ENCODE results near the gene PLAC9.
A peak's percentile ranks its signal among the peaks of the same experiment; 100 is the strongest.

The PLAC9 gene

DNA sequence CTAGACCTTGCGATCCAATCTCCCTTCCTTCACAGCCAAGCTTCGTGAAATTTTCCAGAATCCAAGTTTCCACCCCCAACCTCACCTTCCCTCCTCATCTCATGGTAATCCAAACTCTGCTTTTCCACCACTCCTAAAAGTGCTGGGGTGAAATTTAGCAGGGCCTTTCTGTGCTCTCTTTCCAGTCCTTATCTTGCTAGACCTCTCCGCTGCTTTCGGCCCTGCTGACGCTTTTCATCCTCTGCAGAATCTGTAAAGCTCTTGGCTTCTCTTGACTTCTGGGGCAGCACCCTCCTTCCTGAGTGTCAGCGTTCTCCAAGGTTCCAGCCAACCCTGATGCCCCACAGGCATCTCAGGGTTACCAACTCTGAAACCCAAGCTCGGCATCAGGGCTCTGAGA, 7.7 kb downstream of the PLAC9 start:
- no peak for DNase-seq

DNA sequence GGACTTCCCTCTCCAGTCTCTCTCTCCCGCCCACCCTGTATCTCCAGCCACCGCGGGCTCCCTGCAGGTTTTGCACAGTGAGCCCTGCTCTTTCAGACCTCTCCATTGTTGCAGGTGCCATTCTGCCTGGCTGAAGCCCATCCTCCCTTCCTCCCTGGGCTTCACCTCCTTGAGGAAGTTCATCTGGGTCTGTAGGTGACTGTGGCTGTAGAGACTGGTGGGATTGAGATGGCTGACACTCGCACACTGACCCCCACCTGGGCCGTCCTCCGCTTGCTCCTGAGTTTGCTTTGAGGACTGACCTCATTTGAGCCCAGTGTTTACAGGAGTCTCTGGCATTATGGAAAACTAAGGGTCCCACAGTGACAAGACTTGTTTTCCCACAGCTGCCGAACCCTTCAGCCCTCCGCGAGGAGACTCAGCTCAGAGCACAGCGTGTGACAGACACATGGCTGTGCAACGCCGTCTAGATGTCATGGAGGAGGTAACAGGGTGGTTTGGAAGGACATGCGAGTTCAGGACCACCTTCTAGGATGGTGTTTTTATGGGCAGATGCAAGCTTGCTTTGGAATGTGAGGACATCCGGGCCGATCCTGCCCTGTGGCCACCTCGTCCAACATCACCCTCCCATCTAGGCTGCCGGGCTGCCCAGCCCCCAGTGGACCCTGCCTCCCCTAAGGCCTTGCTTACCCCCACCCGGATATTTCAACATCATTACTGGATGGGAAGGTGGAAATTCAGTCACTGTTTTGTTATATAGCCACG, 9.3 kb downstream of the PLAC9 start:
- DNase-seq: no peak

DNA sequence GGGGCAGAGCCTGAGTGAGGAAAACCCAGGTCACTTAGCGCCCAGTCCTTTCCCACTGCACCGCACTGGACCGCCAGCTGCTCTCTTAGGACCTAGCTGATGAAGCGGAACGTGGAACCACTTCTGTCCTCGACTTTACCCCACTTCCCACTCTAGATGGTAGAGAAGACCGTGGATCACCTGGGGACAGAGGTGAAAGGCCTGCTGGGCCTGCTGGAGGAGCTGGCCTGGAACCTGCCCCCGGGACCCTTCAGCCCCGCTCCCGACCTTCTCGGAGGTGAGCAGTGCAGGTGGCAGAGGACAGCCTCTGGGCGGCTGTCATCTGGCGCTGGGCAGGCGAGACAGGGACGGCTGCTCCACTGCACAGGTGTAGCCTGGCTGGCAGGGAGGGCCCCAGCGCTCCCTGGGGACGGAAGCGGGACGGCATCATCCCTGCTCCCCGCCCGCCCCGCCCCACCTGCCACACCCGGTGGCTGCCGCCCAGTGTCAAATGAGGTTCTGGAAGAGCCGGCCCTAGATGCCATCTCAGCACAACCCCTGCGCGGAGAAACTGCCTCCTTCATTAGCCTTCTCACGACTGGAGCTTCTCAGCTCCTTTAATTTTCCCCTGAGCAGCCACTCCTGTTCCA, 11.7 kb downstream of the PLAC9 start:
- peak in 1 of 3 donors; percentile 16 for DNase-seq

DNA sequence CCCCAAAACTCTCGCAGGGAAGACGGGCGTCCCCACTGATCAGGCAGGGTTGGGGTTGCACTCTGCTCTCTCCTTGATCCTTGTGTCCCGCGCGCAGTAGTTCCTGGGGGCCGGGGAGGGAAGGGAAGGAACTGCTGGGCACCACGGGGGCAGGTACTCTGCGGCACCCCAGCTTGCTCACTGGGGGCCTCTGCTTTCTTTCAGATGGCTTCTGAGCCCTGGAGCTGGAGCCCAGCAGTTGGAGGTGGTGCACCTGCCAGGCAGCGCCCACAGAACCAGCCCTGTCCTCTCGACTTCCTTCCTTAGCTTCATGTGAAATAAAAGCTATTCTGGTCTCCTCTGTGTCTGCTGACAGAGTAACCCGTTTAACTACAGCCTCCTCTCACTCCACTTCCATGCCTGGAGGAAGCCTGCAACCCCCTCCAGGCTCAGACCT, 12.2 kb downstream of the PLAC9 start:
- DNase-seq: peak in 1 of 3 donors; percentile 24

DNA sequence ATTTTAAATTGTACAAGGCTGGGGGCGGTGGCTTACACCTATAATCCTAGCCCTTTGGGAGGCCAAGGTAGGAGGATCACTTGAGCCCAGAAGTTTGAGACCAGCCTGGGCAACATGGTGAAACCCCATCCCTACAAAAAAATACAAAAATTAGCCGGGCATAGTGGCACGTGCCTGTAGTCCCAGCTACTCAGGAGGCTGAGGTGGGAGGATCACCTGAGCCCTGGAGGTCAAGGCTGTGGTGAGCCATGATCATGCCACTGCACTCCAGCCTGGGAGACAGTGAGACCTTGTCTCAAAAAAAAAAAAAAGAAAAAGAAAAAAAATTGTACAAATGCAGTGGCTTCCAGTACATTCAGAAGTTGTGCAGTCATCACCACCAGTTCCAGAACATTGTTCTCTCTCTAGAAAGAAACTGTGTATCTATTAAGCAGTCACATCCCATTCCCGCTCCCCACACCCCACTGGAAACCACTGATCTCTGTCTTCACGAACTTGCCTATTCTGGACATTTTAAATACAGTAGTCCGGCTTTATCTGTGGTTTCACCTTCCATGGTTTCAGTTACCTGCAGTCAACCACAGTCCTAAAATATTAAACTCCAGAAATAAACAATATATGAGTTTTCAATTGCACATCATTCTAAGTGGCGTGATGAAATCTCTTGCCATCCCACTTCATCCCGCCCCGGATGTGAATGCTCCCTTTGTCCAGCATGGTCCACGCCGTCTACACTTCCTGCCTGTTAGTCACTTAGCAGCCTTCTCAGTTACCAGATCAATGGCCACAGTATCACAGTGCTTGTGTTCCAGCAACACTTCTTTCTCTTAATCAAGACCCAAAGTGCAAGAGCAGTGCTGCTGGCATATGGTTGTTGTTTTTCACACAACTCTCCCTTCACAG, 13.1 kb downstream of the PLAC9 start:
- peak; percentile 22 to 37 (median 32) for DNase-seq

DNA sequence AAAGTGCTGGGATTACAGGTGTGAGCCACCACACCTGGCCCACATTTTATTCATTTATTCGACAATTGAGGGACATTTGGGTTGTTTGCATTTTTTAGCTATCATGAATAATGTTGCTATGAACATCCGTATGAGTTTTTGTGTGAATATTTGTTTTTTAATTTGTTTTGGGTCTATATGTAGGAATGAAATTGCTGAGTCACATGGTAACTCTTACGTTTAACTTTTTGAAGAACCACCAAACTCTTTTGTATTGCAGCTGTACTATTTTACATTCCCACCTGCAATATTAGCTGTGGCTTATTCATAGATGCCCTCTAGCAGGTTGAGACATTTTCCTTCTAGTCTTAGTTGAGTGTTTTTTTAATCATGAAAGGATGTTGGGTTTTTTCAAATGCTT, 14.4 kb downstream of the PLAC9 start:
- DNase-seq: no peak

DNA sequence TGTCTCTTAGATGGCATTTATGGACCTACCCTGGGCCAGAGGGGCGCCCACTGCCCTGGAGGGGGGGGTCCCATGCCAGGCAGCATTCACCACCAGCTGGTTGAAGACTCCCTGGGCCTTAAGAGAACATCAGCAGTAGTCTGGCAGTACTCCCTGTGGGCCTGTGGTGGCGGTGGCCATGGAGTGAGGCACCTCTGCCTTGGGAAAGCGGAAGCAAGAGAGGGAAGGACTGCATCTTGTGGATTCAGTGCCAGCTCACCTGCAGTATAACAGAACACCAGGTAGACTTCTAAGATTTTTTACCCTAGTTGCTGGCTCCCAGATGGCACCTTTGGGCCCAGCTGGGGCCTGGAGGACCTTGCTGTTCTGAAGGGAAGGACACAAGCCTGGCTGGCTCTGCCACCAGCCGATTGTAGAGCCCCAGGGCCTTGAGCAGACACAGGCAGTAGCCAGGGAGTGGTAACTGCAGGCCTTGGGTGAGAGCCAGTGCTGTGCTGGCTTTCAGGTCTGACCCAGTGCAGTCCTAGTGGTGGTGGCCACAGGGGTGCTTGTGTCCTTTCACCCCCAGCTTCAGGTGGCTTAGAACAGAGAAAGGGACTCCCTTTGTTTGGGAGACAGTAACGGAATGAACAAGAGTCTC, 15.8 kb downstream of the PLAC9 start:
- DNase-seq: no peak

DNA sequence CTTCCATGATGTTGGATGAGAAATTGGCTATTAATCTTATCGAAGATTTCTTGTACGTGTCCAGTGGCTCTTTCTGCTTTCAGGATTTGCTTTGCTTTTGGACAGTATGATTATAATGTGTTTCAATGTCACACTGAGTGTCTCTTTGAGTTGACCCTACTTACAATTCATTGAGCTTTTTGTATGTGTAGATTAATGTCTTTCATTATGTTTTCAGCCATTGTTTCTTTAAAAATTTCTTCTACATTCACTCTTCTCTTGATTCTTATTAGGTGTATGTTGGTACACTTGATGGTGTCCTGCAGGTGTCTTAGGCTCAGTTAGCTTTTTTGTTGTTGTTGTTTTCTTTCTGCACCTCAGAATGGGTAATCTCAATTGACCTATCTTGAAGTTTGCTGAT, 16.6 kb downstream of the PLAC9 start:
- DNase-seq: no peak

DNA sequence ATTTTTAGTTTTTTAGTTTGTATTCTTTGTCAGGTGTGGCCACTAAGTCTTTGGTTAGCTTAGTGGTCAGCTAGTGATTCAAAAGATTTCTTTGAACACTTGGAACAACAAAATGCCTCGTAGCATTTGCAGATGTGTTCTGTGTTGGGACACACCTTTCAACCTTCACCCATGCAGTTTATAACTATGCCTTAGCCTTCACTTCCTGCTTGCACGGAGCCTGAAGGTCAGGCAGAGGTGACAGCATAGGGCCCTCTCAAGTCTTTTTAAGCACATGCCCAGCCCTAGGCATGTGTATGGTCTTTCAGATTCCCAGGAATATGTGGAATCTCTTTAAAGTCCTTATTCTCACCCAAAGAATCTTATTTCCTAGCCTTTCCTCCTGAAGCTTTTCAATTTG, 17.6 kb downstream of the PLAC9 start:
- no peak for DNase-seq

DNA sequence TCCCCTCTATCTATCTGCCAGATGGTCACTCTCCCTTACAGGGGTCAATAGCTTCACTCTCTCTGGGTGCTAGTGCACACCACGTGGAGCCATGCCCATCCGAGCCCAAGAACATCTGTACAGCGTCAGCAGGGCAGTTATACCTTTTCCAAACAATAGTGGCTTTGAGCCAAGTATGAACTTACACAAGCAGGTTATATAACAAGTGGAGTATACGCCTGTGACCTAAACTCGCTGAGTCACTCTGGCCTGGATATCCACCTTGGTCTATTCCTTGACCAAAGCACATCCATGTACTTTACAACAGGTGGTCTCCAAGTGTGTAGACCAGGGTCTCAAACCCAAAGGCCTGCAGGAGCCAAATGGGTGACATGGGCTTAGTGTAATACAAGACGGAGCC, 20.3 kb downstream of the PLAC9 start:
- DNase-seq: no peak

DNA sequence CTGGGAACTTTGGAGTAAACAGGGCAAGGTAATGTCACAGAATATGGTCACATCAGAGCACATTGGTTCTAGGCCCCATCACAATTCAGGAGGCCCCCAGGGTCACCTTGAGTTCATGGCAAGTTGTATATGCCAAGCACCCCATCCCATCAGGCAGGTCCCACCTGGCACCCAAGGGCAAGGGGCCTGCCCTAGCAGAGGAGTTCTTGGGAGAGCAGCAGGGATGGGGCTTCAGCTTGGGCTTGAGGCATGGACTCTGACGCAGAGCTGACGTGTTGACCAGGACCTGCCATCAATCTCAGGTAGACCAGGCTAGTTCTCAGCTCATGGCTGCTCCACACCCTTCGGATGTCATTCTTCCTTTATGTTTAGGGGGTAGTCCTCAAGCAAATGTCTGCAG, 20.9 kb downstream of the PLAC9 start:
- no peak for DNase-seq

DNA sequence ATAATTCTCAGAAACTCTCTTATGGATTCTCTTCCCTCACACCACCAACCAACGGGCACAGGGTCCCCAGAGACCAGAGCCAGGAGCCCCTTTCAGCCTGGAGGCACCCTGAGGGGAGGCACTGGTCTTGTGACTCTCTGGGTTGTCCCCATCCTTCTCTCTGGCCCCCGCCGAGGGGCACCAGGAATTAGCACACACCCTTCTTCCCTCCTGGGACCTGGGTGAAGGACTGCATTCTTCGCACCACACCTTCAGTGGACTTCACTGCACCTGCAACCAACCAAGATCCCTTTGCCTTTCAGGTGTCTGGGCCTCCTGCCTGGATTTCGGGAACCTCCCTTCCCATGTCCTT, 22.1 kb downstream of the PLAC9 start:
- DNase-seq: no peak

DNA sequence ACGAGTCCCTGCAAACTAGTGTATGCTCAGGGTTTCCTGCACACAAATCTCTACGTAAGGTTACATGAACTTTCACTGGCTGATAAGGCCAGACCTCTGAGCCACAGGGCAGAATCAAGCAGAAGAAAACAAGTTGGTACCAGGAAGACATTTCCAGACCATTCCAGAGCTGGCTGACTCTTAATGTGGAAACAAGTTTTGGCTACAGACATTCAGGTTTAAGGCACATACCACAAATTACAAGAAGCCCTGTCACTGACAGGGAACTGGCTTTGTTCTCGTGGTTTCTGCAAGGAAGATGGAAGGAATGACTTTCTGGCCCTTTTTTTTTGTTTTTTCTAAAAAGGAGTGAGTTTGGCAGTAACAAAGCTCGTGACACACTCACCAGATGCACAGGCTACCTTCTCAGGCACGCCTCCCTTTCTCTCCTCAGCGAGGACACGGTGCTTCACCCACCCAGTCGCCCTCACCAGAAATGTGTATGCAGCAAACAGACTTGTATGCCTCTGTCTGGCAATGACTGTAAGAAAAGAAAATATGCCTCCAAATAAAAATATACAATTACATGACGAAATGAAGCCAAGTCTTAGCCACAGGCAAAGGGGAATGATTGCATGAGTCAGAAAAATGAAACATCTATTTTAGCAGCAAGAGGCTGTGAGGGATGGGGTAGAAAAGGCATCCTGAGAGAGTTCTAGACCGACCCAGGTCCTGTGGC, 22.6 kb downstream of the PLAC9 start:
- DNase-seq: no peak

DNA sequence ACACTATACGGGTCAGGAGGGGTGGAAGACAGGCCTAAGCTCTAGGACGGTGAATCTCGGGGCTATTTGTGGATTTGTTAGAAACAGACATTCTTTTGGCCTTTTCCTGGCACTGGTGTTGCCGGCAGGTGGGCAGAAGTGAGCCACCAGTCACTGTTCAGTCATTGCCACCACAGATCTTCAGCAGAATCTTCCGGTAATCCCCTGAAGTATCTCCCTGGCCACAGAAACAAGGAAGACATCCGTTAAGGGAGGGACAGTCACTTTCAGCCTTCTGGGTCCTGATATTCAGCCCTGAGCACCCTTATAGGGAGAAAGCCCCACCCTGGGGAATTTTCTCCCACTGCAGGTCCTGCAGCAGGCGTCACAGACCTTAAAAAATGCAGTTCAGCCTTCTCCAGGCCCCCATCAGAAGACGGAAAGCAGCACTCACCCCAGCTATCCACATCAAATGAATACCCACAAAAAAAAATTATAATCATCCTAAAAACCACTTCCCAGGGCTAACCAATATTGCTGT, 23.2 kb downstream of the PLAC9 start:
- DNase-seq: no peak

DNA sequence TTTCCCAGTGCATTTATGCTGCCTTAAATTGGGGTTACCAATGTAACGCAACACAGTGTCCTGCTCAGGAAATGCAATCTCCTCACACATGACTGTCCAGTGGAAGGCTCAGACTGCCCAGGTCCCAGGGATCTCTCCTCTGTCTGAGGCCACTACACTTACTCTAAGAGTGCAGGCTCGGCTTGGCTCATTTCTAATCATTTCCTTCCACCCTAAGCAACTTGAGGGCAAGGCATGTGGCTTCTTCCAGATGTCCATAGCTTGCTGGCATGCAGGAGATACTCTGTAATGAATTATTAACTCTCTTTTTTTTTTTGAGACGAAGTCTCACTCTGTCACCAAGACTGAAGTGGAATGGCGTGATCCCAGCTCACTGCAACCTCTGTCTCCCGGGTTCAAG, 23.7 kb downstream of the PLAC9 start:
- no peak for DNase-seq

DNA sequence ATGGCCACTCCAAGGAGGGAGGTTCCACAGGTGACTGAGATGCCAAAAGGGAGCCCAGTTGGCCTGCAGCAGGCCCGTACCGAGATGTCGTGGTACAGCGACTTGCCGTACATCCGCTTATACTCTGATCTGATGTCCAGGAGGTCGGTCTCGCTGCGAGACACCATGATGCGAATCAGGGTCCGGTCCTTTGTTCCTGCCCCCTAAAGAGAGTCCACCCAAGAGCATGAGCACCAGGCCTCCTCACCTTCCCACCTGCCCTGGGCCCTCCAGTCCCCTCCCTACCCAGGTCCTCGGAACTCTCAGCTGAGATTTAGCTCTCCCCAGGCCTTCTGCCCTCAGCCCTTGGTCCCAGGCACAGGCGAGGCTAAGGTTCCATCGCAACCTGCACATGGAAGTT, 25.0 kb downstream of the PLAC9 start:
- DNase-seq: no peak

DNA sequence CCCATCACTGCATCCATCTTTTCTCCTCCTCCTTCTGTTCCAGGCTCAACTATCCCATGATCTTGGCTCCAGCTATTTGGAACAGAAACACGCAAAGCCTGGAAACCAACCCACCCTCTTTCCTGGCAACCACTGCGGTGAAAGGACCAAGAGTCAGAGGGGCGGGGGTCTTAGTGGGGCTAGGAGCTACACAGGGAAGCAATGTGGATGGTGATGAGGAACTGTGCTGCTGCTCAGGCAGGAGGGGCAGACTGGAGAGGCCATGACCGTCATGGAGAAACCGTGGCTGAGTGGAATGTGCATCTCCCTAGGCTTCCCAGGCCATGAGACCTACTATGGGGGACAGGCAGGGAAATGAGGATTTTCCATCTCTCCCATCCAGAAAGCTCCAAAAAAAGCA, 25.6 kb downstream of the PLAC9 start:
- no peak for DNase-seq

DNA sequence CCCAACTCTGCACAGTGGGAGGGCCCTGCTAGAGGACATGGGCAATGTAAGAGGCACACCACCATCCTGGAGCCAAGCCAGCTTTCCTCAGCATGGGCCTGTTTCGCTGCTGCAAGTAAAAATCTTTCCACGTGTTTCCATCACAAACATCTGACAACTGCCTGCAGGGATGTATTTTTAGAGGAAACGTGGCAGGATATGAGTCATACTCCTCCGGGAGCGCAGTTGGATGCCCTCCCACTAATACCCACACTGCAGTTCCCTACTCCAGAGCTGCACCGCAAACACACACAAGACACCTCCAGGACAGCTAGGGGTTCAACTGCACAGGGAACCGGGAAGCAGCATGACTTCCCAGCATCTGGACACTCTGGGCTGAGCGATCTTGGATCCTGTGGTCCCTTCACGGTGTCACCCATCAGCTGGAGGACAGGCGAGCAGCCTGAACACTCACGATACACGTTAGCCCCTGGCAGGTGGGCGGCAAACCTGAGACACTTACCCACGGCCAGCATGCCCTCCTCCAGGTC, 26.1 kb downstream of the PLAC9 start:
- DNase-seq: peak; percentile 83 to 86 (median 83)

DNA sequence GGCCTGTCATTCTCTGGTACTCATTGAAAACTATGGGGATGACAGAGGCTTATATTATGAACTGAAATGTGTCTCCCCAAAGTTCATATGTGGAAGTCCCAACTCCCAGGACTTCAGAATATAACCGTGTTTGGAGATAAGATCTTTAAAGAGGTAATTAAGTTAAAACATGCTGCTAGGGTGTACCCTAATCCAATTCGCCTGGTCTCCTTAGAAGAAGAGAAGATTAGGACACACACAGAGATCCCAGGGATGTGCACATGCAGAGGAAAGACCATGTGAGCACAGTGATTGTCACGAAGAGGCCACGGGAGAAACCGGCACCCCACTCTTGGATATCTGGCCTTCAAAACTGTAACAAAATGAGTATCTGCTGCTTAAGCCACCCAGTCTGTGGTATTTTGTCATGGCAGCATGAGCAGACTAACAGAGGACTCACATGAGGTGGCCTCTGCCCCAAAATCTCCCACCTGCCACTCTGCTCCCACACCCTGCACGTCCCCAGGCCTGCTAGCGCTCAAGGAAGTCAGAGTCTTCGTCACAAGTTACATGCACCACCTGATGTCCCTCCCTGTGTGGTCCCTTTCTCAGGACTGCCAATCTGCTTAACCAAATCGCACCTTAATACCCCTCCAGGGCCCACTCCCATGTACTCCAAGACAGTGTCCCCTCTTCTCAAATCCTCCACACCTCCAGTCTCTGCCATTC, 26.8 kb downstream of the PLAC9 start:
- DNase-seq: no peak

DNA sequence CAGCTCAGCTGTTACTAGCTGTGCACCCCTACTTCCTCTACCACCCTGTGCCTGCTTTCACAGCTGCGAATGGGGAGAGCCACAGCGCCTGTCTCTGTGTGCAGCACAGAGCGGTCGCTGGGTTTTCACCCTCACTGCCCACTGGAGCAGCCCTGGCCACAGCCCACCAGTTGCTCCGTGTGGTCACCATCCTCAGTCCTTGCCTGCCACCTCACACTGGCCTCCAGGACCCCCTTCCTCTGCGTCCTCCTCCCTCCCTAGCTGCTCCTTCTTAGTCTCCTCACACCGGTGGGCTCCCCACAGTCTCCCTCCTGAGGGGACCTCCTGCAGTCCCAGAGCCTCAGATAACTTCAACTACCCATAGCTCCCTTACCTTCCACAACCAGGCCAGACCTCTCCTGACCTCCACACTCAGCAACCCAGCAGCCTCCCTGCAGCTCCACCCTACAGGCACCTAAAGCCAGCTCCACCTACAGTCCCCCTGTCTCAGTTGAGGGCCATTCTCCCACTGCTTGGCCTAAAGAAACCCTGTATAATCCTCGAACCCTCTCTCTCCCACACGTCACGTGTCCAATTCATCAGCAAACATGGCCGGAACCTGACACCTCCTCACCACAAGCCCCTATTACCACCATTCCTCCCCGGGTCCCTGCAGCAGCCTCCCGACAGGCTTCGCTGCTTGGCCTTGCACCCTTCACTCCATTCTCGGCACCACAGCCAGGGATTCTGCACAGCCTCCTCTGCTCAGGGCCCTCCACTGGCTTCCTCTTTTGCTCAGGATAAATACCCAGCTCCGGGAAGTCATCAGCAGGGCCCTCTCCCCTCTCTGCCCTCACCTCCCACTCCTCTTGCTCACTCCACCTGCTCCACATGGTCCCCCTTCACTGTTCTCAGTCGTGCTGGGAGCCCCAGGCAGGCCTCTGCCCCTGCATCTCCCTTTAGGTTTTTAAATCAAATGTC, 28.1 kb downstream of the PLAC9 start:
- peak in 2 of 3 donors; percentile 32 to 46 for DNase-seq
